Measurements from ENCODE around the gene BEAN1. TPM values are rescaled to one million over a fixed set of nuclear protein-coding genes. Genes with fewer than 3 reads are reported as not detected.

Gene BEAN1
- total RNA-seq, 4 donors from 2014 or later, result 0.23 to 0.50 TPM; not detected in 2

DNA sequence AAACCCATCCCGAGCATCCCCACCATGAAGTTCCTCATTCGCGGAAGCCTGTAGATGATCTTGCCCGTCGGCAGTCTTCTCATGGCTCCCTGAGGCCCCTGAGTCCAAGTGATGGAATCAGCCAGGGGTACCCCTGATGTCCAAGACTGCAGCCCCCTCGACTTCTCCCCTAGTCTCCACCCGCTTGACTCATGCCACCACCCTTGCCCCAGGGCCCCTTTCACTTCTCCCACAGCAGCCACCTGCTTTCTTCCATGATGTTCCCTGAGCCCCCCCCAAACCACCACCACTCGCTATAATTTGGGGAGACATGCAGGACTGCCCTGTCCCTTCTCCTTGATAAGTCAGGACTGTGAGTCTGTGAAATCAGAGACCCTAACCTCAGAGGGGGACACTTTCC is 11.4 kb downstream of the BEAN1 start:
- Histone ChIP-seq H3K27ac (replicated peaks in 1 of 4) (no peak overlapping the region), H3K36me3 (no peaks in the 10 kb centered on the region), H3K4me1 (no peaks in the 10 kb centered on the region), H3K9me3 (no peaks in the 10 kb centered on the region), H3K4me3 (no peak overlapping the region), H3K27me3 (peaks cover 0 to 22% (median 0%) of the 10 kb centered on the region in 4 donors)
- 96% methylated on average over 8 of the region's 8 CpGs for WGBS
- no peak for DNase-seq (ENCODE audit: extremely low spot score)
- intact Hi-C loops (cut with DNase I), result no loop called here
- TF ChIP-seq CTCF (IDR thresholded peaks at IDR 0.05), result no peak
- TF ChIP-seq EP300 (IDR thresholded peaks at IDR 0.05), result no peak
- no peak for TF ChIP-seq POLR2A (IDR thresholded peaks at IDR 0.05; ENCODE audit: low read depth)
- no peak for TF ChIP-seq POLR2AphosphoS5 (IDR thresholded peaks at IDR 0.05)

DNA sequence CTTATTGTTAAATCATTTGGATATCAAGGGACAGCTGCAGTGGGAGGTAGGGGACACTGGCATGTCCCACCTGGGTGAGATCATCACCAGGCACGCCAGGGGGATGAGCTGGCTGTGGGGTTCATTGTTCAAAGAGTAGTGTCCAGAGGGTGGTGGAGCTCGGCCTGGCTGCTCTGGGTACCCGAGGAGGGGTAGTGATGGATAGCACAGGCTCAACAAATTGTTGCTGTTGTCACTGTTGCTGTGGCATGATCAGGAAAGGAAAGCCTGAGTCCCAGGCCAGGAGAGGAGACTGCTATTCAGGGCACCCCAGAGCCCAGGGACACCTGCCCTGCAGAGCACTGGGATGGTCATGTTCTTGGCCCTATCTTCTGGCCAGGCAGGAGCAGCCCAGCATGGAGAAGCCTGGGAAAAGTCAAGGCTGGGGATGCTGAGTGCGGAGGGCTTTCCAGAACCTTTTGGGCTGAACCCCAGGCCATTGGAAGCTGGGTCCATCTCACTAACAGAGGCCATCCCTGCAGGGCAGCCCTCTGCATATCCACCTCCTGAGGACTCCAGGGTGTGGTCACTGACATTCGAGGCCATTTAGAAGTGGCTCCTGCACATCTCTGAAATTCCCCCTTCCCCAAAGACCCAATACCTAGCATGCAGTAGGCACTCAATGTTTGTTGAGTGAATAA is 12.1 kb downstream of the BEAN1 start:
- peaks cover 0 to 20% (median 0%) of the 10 kb centered on the region in 4 donors for H3K27me3 ChIP-seq
- no peak overlapping the region for H3K27ac ChIP-seq (replicated peaks in 1 of 4)
- 92% methylated on average over 2 of the region's 5 CpGs for WGBS
- no peaks in the 10 kb centered on the region for H3K4me1 ChIP-seq
- H3K36me3 ChIP-seq, result no peaks in the 10 kb centered on the region
- intact Hi-C loops (cut with DNase I), result no loop called here
- H3K4me3 ChIP-seq, result no peak overlapping the region
- DNase-seq (ENCODE audit: extremely low spot score), result no peak
- H3K9me3 ChIP-seq, result no peaks in the 10 kb centered on the region
- TF ChIP-seq CTCF (IDR thresholded peaks at IDR 0.05) (no peak), POLR2A (IDR thresholded peaks at IDR 0.05; ENCODE audit: low read depth) (no peak), EP300 (IDR thresholded peaks at IDR 0.05) (no peak), POLR2AphosphoS5 (IDR thresholded peaks at IDR 0.05) (no peak)

GRCh38 chr16:66440271-66440802 is 13.2 kb downstream of the BEAN1 start:
- peaks cover 0 to 26% (median 0%) of the 10 kb centered on the region in 4 donors for H3K27me3 ChIP-seq
- intact Hi-C loops (cut with DNase I), result no loop called here
- no peaks in the 10 kb centered on the region for H3K9me3 ChIP-seq
- no peak overlapping the region for H3K27ac ChIP-seq (replicated peaks in 1 of 4)
- no peaks in the 10 kb centered on the region for H3K36me3 ChIP-seq
- WGBS, result 88% methylated on average over 10 of the region's 10 CpGs
- H3K4me3 ChIP-seq, result no peak overlapping the region
- no peak for DNase-seq (ENCODE audit: extremely low spot score)
- TF ChIP-seq POLR2AphosphoS5 (IDR thresholded peaks at IDR 0.05) (no peak), EP300 (IDR thresholded peaks at IDR 0.05) (no peak), CTCF (IDR thresholded peaks at IDR 0.05) (no peak), POLR2A (IDR thresholded peaks at IDR 0.05; ENCODE audit: low read depth) (no peak)
- H3K4me1 ChIP-seq, result no peaks in the 10 kb centered on the region

- TF ChIP-seq EP300 (IDR thresholded peaks at IDR 0.05), result no peak
- TF ChIP-seq CTCF (IDR thresholded peaks at IDR 0.05), result no peak
- TF ChIP-seq POLR2AphosphoS5 (IDR thresholded peaks at IDR 0.05), result no peak
- TF ChIP-seq POLR2A (IDR thresholded peaks at IDR 0.05; ENCODE audit: low read depth), result no peak
- 94% methylated on average over 11 of the region's 11 CpGs for WGBS
- peaks cover 0 to 26% (median 0%) of the 10 kb centered on the region in 4 donors for H3K27me3 ChIP-seq
Observed at GRCh38 chr16:66440970-66441369, 13.9 kb downstream of the BEAN1 start.

More at GRCh38 chr16:66440970-66441369, 13.9 kb downstream of the BEAN1 start:
- H3K4me3 ChIP-seq, result no peak overlapping the region
- no peaks in the 10 kb centered on the region for H3K4me1 ChIP-seq
- H3K36me3 ChIP-seq, result no peaks in the 10 kb centered on the region
- no peak for DNase-seq (ENCODE audit: extremely low spot score)
- no peak overlapping the region for H3K27ac ChIP-seq (replicated peaks in 1 of 4)
- no peaks in the 10 kb centered on the region for H3K9me3 ChIP-seq
- intact Hi-C loops (cut with DNase I), result no loop called here
